HG02943 (cell line): ENCODE data around the gene NAT16.
A peak's percentile ranks its signal among the peaks of the same experiment; 100 is the strongest.

Experiments used
- ATAC-seq: cut with Tn5 transposase; IDR thresholded peaks from one replicate; pipeline ENCODE4 v1.9.1; 2021; ENCODE audit warnings: mild to moderate bottlenecking, low read depth, moderate library complexity; ENCODE audit not compliant: unreplicated experiment

Gene NAT16

DNA sequence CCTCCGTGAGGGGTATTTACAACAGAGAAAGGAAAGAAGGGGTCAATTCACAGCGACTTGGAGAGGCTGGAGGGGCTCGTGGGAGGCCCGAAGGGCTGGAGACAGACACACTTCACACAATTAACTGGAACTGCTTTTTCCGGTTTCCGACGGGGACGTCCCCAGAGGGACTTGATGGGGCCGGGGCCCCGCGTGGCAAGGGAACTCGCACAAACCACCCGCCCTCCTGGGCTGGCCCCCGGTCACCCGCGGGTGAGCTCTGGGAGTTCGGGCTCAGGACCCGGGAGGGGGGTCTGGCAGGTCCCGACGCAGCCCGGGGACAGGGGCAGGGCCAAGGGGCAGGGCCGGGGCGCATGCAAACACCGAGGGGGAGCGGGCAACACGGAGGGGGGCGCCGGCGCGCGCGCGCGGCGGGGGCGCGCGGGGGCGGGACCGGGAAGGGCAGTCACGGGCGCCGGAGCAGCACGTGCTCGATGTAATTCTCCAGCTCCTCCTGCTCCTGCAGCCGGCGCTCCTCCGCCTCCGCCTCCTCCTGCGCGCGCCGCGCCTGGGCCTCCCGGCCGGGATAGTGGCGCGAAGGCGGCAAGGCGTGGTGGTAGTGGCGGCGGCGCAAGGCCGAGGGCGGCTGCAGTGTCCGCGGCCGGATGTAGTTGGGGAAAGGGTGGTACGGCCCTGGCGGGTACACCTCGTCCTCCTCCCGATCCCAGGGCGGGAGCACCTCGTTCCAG lies 17.4 kb downstream of the NAT16 start:
- ATAC-seq, result no peak

DNA sequence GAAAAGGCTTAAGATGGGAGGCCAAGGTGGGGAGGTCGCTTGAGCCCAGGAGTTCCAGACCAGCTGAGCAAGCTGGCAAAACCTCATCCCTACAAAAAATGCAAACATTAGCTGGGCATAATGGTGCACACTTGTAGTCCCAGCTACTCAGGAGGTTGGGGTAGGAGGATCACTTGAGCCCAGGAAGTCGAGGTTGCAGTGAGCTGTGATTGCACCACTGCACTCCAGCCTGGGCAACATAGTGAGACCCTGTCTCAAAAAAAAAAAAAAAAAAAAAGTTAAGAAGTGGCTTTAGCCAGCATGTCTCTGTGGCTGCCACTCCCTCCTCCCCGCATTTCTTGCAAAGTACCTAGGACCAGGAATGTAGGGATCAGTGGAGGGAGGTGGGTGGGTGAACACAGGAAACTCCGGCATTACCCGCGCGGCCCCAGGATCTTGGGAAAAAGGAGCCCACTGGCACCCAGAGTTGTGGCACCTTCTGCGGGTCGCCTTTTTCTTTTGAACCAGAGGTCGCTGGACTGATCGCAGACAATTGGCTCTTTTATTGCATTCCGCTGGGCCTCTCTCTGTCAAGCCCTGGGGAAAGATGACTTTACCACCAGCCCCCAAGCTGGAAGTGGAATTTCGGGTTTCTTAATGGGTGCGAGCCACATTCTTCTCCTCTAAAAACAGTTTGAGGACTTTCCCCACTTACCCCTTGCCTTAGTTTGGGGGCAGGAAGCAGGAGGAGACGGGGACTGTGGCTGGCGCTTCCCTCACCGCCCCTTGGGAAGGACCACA lies 18.2 kb downstream of the NAT16 start:
- no peak for ATAC-seq

DNA sequence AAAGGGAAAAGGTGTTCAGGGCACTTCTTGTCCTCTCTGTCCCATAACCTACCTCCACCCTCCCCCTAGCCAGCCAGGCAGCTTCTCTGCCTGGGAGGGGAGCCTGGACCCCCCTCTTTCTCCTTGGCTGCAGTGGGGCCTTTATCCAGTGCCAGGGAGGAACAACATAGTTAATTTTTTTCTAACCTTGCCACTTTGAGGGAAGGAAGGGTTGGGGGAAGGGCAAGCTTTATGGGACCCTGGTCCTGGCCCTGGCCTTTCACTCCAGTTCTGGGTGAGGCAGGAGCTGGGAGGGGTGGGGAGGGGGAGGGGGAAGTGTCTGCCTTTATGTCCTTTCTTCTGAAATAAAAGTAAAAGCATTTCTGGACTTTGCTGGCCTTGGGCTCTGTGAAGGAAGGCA lies 19.2 kb downstream of the NAT16 start:
- ATAC-seq, result no peak

DNA sequence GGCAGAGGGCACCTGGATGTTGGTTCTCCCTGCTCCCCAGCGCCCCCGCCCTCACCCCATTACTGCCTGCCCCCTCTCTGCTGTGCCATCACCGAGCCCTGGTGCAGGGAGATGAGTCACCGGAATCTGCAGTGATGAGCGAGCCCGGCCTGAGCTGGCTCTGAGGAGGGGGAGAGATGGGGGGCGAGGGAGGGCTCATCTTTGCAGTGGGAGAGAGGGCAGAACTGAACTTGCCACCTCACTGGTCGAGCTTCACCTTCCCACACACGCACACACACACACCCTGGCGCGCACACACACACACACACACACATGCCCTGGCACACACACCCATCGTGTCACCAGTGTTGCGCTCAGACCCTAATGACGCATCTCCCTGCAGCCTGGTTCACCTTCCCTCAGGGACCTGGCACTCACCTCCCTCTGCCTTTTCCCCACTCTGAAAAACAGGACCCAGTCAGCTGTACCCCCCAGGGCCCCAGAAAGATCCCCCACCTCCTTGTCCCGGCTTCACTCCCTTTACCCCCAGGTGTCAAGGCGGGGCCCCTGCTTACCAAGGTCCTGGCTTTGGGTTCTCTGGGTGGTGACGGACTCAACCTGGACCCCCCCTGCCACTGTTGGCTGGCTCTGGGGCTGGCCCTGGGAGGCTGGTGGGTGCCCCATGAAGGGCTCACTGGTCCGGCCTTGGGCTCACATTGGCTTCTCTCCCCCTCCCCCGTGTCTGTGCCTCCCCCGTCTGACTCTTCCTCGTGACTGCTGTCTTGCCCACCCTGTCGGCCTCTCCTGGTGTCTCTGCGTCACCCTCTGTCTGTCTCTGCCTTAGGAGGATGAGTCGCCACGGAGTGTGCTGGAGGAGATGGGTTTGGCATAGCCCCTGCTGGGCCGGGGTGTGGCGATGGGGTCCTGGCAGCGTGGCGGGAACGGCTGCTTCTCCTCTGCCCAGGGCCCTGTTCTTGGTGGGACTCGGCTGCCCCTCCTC lies 20.1 kb downstream of the NAT16 start:
- ATAC-seq, result no peak

DNA sequence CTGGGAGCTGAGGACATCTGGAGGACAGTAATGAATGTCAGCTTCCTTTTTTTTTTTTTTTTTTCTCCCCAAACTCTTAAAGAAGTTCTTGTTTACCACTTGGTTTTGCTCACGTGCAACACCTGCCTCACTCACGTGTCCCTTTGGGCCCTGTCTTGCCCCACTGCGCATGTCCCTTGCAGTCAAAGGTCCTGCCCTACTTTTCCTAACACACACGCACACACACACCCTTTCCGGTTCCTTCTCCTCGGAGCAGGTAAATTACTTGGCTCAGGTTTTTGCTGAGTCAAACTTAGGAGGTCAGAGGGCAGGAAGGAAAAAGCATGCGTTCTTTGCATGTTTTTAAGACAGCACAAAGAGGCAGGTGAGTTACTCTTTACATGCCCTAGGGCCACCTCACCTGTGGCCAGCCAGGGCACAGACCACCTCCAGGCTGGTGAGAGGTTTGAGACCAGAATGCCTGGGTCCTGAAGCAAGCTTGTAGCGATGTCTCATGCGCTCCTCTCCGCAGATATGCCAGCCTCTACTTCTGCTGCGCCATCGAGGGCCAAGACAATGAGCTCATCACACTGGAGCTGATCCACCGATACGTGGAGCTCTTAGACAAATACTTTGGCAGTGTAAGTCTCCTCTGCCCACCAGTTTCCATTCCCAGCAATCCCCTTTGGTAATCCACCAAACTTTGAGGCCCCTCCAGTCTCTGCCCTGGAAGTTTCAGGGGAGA lies 23.1 kb downstream of the NAT16 start:
- no peak for ATAC-seq

DNA sequence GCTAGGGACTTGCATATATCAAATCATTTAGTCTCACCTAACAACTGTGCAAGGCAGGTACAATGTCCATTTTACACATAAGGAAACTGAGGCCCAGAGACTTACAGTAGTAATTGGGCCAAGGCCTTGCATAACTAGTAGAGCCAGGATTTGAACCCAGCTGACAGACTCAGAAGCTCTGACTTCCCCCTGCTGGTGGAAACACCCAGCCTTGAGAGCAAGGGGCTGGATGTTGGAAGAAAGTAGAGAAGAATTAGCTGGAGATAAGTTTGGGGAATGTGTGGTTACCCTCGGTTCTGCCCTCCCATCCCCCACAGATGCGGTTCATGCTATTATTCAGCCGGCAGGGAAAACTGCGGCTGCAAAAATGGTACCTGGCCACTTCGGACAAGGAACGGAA lies 23.8 kb downstream of the NAT16 start:
- no peak for ATAC-seq

DNA sequence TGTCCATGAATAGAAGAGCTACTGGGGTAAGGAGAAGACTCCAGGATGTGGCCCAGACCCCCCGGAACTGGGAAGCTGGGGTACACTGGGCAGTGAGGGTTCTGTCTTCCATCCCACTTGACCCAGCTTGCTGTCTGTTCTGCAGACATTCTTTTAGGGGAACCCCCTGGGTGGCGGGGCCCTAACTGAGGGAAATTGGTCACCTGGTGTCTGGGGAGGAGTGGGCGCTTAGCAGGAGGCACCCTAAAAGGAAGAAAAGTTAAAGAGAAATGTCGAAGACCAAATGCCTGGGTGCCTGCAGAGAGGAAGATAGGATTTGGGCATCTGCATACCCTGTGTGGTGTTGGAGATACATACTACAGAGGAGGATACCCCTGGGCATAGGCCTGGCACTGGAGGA lies 24.8 kb downstream of the NAT16 start:
- ATAC-seq, result no peak

DNA sequence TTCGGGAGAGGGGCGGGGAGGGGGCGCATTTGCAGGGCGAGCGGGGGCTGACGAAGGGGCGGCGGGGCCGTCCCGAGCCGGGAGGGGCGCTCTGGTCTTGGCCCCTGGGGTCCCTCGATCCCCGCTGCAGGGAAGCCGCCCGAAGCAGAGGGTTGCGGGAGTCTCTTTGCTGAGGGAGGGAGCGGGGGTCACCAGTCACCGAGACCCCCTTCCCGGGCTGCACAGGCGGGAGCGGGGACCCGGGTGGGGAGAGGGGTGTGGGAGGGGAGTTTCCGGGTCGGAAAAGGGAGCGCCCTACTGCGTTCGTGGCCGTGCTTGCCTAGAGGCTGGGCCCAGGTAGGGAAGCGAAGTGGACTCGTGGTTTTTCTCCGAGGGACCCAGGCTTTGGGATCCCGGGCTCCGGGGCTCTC lies 25.4 kb downstream of the NAT16 start:
- peak; percentile 24 for ATAC-seq

DNA sequence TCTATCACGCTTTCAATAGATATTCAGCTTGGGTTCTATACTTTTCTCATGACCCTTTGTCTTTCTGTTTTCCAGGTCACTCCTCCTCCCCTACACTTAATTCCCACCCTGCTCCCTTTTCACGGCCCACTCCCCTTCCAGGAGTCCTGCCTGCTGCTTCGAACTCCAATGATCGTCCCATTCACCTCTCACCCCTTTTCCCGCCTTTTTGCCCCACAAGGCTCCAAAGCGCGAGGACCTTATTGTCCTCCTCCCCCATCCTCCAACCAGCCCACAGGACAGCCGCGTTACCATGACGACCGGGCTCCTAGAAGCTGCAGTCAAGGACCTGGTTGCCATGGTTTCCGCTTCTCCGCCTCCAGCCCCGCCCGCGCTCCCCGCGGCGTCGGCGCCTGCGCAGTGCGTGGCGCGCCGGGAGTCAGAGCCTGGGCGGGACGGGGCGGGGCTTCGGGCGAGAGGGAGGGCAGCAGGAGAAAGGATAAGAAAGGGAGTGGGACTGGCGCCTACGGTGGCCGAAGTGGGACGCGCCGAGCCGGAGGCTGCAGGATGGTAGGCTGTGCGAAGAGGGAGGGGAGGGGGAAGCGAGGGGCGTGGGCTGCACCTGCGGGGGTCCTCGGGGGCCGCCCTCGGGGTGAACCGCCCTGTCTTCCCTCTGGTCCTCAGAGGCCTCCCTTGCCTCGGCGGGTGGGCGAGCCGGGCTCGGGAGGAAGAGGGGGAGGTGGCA lies 26.0 kb downstream of the NAT16 start, which contains the start of gene AP1S1:
TSS of gene AP1S1 (plus strand) at position 508 of the 724 bp plus-strand sequence. CDS start at position 547, 39 bp downstream.
- peak; percentile 74 for ATAC-seq

DNA sequence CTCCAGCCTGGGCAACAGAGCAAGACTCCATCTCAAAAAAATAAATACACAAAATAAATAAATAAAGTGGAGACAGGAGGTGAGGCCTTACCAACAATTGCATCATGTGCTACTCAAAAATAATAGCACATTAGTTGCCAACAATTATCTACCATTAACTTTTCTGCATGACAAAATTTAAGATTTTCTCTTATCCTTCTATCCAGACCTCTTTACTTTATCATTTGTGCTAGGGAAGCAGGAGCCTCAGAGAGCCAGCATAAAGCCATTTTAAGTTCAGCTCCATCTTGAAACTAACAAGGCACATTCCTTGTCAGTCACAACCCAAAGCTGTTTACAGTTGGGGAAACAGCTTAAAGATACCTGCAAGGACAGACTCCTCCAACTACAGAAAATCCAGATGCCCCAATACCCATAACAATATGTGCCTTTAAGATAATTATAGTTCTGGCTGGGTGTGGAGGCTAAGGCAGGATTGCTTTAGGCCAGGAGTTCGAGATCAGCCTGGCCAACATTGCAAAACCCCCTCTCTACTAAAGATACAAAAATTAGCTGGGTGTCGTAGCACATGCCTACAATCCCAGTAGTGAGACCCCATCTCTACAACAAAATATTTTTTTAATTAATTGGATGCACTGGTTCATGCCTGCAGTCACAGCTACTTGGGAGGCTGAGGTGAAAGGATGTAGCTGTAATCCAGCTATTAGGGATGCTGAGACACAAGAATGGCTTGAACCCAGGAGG lies 28.0 kb downstream of the NAT16 start:
- ATAC-seq, result no peak

DNA sequence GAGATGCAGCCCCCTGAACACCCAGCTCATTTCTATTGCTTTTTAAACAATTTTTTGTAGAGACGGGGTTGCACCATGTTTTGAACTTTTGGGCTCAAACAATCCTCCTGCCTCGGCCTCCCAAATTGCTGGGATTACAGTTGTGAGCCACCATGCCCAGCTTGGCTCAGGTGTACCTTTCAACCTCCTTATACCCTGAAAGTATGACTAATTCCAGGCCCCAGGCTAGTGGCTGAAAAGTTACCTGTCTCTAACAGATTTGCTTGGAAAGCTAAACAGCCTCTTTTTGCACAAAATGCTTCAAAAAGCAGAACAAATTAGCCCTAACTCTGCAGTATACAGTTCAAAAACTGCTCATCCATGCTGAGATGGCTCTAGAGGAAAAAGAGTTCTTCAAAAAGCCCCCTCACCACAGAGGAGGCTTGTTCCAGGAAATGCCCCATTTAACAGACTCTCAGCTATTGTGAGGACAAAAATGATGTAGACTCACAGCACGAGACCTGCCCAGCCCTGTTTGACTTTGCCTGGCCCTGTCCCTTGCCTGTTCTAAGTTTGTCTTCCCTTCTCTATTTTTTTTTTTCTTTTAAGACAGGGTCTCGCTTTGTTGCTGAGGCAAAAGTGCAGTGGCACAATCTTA lies 39.2 kb downstream of the NAT16 start:
- no peak for ATAC-seq

DNA sequence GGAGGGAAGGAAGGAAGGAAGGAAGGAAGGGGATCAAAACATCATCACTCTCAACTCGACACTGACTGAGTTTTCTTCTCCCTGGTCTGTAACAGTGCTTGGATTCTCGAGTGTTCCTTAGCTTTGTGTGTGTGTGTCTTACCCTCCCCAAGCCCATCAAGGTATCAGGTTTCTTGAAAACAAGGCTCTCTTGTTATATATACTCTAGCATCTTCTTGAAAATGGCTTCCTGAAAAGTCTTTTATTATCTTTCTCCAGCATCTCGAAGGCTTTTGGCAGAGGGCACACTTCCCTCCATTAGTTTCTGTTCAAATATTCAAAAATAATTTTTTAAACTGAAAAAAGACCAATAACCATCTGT lies 39.8 kb downstream of the NAT16 start:
- ATAC-seq, result no peak

DNA sequence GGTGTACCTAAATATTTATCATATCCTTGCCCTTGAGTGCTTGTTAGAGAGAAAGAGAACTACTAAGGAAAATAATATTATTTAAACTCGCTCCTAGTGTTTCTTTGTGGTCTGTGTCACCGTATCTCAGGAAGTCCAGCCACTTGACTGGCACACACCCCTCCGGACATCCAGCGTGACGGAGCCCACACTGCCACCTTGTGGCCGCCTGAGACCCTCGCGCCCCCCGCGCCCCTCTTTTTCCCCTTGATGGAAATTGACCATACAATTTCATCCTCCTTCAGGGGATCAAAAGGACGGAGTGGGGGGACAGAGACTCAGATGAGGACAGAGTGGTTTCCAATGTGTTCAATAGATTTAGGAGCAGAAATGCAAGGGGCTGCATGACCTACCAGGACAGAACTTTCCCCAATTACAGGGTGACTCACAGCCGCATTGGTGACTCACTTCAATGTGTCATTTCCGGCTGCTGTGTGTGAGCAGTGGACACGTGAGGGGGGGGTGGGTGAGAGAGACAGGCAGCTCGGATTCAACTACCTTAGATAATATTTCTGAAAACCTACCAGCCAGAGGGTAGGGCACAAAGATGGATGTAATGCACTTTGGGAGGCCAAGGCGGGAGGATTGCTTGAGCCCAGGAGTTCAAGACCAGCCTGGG lies 41.8 kb downstream of the NAT16 start:
- ATAC-seq, result peak; percentile 59

DNA sequence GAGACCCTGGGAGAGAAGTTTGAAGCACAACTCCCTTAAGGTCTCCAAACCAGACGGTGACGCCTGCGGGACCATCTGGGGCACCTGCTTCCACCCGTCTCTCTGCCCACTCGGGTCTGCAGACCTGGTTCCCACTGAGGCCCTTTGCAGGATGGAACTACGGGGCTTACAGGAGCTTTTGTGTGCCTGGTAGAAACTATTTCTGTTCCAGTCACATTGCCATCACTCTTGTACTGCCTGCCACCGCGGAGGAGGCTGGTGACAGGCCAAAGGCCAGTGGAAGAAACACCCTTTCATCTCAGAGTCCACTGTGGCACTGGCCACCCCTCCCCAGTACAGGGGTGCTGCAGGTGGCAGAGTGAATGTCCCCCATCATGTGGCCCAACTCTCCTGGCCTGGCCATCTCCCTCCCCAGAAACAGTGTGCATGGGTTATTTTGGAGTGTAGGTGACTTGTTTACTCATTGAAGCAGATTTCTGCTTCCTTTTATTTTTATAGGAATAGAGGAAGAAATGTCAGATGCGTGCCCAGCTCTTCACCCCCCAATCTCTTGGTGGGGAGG lies 42.4 kb downstream of the NAT16 start:
- no peak for ATAC-seq

DNA sequence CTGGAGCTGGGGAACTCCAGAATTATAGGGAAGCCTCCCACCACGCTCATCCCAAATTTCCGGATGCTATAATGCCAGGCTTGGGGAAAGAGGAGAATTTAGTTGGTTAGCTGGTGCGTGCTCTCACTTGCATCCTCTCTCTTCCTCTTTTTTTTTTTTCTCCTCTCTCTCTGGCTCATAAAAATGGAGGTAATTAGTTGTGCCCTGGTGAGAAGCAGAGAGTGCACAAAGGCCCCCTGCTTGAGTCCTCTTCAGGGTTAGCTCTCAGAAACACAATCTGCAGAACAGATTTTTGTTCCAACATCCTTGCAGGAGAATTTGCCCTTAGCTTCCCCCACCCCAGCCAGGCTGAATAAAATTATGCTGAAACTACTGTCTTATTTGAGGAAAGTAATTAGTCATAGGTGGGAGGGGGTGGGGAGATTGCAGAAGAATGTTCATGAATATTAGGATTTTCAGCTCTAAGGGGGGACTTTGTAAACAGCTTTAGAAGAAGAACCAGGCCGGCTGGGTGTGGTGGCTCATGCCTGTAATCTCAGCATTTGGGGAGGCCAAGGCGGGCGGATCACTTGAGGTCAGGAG lies 45.6 kb downstream of the NAT16 start:
- no peak for ATAC-seq

DNA sequence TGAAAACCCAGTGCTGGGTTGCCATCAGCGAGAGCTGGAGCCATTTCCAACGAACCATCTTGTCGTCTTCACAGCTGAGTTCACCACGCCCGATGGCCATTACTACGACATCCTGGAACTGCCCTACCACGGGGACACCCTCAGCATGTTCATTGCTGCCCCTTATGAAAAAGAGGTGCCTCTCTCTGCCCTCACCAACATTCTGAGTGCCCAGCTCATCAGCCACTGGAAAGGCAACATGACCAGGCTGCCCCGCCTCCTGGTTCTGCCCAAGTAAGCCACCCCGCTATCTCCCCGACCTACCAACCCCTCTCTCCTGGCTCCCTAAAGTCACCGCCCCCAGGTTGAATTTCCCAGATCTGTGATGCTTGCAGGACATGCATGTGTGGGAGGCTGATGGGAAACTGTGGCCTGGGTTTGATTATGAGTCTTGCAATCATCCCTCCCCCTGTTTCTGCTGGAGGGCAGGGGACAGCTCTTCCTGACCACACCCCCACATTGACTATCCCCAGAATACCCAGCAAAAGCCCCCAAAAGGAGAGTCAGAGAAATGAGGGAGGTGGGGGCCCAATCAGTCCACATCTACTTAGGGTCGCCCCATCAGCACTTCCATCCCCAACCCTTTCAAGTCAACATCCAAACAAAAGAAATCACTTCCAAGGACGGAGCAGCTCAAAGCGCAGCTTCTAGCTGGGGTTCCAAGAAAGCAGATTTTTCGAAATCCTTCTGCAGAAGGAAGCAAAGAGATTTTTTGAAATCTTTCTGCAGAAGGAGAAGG lies 46.3 kb downstream of the NAT16 start:
- ATAC-seq, result no peak
